HAP-1 (cell line): ENCODE results near the gene THAP5.
"Not testable (repeated sequence)": the region's sequence is repeated elsewhere in the genome, so short reads cannot be mapped to it uniquely, and the experiment has no call there.

Source experiments
- DNase-seq, 2 experiments: peaks; one replicate each; pipeline ENCODE4 v3.0.0-alpha.2; 2016 to 2020; ENCODE audit warnings: low spot score in 2 of 2
- H3K27me3 ChIP-seq: fragments of 250-450 bp; sonication (Bioruptor Pico); 2 replicates; pipeline ENCODE4 v1.5.1; 2020; ENCODE audit warnings: low read depth, mild to moderate bottlenecking, moderate library complexity
- H3K36me3 ChIP-seq: fragments of 250-450 bp; sonication (Bioruptor Pico); replicated peaks from 2 replicates; pipeline ENCODE4 v1.5.1; 2020; ENCODE audit warnings: mild to moderate bottlenecking
- H3K4me1 ChIP-seq: fragments of 250-450 bp; sonication (Bioruptor Pico); 2 replicates; pipeline ENCODE4 v1.5.1; 2020; ENCODE audit warnings: mild to moderate bottlenecking
- H3K4me3 ChIP-seq: fragments of 250-450 bp; sonication (Bioruptor Pico); 2 replicates; pipeline ENCODE4 v1.5.1; 2020; ENCODE audit warnings: mild to moderate bottlenecking, moderate library complexity
- H3K9me3 ChIP-seq: fragments of 250-450 bp; sonication (Bioruptor Pico); 2 replicates; pipeline ENCODE4 v1.5.1; 2020; ENCODE audit warnings: mild to moderate bottlenecking, moderate library complexity
- in situ Hi-C: fragments of 300-500 bp; cut with MboI; formaldehyde crosslinking; loops from 3 replicates; pipeline ENCODE4 v1.14.3; 2020; ENCODE audit warnings: low sequenced_read_pairs, inconsistent platforms, mixed read lengths

The THAP5 gene

DNA sequence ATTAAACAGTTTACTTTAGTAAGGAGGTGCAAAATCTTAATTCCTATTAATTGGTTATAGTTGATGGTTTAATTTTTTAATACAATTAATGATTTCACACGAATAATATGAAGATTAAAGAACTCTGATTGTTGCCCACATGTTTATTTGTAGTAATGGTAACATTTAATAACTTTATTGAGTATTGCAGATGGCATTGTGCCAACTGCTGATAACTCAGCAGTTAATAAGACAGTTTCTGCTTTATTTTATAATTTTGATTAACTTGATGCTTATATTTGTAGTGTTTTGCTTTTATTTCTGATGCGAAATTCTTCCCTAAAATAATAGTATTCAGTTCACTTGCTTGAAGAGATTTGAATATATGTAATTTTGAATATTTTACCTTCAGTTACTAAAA is 3.0 kb upstream of the THAP5 start:
- in situ Hi-C loops, result no loop called here
- Histone ChIP-seq H3K27me3 (no peaks in the 10 kb centered on the region), H3K4me1 (peaks cover 7% of the 10 kb centered on the region), H3K9me3 (no peaks in the 10 kb centered on the region), H3K4me3 (no peak overlapping the region), H3K36me3 (peaks cover 20% of the 10 kb centered on the region)
- DNase-seq, result no peak

DNA sequence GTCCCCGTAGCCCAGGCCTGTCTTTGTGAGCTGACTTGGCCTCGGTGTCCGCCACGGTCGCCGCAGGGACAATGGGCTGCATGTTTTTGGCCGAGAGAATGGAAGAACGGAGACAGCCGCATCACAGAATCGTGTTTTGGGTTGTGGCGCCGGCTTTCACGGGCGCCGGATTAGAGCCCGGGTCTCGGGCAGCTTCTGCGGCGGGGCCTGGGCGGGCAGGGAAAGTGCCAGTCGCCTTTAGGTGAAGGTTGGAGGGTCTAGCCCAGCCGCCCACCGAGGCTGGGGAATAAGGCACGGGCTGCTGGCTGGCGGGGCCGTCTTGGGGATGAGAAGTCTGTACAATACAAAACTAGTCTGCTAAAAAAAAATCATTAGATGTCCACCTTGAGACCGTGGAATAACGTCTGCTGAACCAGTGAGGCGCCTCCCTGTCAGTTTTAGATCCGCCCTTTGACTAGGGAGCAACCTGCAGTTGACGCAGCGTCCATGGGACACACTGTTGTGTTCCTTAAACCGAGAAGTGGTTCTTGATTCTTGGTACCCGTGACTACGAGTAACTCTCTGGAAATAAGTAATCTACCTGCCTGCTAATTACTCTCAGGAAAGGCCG is 745 bp upstream of the THAP5 start:
- H3K9me3 ChIP-seq, result no peaks in the 10 kb centered on the region
- in situ Hi-C loops, result no loop called here
- DNase-seq, result peak; percentile 61 to 63
- peaks cover 7% of the 10 kb centered on the region for H3K4me1 ChIP-seq
- H3K4me3 ChIP-seq, result peak overlapping the region; percentile 74
- H3K27me3 ChIP-seq, result no peaks in the 10 kb centered on the region
- H3K36me3 ChIP-seq, result peaks cover 25% of the 10 kb centered on the region

DNA sequence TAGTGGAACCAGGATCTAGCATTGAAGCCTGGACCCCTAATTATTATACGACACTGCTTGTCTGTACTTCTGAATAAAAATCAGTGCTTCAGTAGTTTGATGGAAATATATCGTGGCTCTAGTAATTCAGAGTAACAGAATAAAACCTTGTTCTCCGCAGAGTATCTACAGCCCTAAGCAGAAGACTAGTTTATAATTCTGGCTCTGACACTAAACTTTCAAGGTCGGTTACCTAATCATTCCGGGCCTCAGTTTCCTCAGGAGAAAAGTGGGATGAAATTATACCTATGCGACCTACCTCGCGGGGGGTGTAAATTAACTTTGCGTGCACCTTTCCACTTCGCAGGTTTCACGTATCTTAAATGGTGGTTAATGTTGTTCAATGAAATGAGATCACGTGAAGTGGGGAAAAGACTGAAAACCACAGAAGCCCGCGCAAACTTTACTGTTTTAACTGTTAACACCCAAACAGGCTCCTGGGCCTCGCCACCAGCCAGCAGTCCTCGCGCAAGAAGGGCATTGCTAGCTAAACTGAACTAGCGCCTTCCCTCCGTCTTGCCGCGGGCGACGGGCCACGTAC is 615 bp downstream of the THAP5 start:
- peaks cover 26% of the 10 kb centered on the region for H3K36me3 ChIP-seq

DNA sequence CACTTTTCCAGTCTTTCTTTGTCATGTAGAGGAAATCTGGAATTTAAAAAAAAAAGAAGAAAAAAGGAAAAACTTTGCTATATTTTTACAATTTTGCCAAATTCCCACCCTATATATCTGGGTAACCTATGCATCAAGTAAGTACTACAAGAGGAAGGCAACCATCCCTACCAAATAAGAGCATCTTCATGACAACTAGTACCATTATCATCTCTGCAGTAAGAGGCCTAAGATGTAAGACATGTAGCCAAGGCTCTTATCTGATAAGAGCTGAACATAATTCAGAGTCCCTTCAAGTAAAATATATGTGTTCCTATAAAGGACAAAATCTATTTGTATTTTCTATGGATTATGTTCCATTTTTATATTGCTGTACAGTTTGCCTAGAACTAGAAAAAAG is 3.5 kb downstream of the THAP5 start:
- Histone ChIP-seq H3K9me3 (no peaks in the 10 kb centered on the region), H3K4me3 (no peak overlapping the region), H3K4me1 (peaks cover 7% of the 10 kb centered on the region), H3K36me3 (peaks cover 16% of the 10 kb centered on the region), H3K27me3 (no peaks in the 10 kb centered on the region)
- in situ Hi-C loops, result no loop called here
- DNase-seq, result no peak

More for the DNA sequence above, 615 bp downstream of the THAP5 start:
- Histone ChIP-seq H3K4me1 (peaks cover 7% of the 10 kb centered on the region), H3K4me3 (peak overlapping the region; percentile 74), H3K27me3 (no peaks in the 10 kb centered on the region), H3K9me3 (no peaks in the 10 kb centered on the region)
- in situ Hi-C loops, result no loop called here
- no peak for DNase-seq

DNA sequence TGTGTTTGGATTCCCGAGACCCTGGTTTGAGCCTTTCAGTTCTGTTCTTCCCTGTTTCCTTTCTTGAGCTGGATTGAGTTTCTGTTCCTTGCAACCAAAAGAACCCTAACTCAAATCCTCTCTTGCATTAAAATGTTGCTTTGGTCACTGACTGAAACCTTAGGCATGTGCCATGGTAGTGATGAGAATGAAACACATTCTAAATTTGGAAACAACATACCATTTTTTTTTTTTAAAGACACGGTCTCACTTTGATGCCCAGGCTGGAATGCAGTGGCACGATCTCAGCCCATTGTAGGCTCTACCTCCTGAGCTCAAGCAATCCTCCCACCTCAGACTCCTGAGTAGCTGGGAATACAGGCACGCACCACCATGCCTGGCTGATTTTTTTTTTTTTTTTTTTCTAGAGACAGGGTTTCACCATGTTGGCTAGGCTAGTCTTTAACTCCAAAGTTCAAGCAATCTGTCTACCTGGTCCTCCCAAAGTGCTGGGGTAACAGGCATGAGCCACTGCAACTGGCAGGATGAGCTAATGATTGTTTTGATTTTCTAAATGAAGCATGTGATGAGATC is 8.4 kb downstream of the THAP5 start:
- H3K4me3 ChIP-seq, result no peak overlapping the region
- H3K4me1 ChIP-seq, result no peaks in the 10 kb centered on the region
- H3K36me3 ChIP-seq, result peaks cover 12% of the 10 kb centered on the region
- H3K9me3 ChIP-seq, result peaks cover 8% of the 10 kb centered on the region
- no peaks in the 10 kb centered on the region for H3K27me3 ChIP-seq
- in situ Hi-C loops, result no loop called here
- DNase-seq, result no peak

DNA sequence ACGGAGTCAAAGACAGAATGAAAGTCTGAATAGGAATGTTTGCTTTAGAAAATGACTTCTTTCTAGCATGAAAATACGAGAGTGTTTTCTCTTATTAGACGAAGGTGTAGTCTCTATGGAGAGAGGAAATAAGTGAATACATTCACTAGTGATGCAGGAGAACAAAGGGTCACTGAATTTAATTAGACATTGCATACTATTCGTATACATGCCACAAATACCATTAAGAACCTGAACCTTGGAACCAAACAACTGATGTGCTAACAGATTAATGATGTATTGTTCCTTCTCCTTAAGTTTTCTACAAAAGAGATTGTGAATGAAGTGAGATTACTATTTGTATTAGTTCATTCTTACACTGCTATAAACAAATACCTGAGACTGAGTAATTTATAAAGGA is 10.3 kb downstream of the THAP5 start:
- Histone ChIP-seq H3K27me3 (no peaks in the 10 kb centered on the region), H3K9me3 (peaks cover 8% of the 10 kb centered on the region), H3K36me3 (peaks cover under 1% of the 10 kb centered on the region), H3K4me3 (no peak overlapping the region), H3K4me1 (no peaks in the 10 kb centered on the region)
- peak in 1 of 2 experiments; percentile 3 for DNase-seq
- in situ Hi-C loops, result no loop called here

DNA sequence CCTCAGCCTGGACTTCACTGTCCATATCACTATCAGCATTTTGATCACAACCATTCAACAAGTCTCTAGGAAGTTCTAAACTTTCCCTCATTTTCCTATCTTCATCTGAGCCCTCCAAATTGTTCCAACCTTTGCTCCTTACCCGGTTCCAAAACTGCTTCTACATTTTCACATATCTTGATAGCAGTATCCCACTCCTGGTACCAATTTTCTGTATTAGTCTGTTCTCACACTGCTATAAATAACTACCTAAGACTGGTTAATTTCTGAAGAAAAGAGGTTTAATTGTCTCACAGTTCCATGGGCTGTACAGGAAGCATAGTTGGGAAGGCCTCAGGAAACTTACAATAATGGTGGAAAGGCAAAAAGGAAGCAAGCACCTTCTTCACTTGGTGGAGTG is 11.9 kb downstream of the THAP5 start:
- Histone ChIP-seq H3K4me3 (no peak overlapping the region), H3K9me3 (peaks cover 8% of the 10 kb centered on the region), H3K4me1 (no peaks in the 10 kb centered on the region), H3K36me3 (no peaks in the 10 kb centered on the region), H3K27me3 (no peaks in the 10 kb centered on the region)
- no peak for DNase-seq
- in situ Hi-C loops, result no loop called here

DNA sequence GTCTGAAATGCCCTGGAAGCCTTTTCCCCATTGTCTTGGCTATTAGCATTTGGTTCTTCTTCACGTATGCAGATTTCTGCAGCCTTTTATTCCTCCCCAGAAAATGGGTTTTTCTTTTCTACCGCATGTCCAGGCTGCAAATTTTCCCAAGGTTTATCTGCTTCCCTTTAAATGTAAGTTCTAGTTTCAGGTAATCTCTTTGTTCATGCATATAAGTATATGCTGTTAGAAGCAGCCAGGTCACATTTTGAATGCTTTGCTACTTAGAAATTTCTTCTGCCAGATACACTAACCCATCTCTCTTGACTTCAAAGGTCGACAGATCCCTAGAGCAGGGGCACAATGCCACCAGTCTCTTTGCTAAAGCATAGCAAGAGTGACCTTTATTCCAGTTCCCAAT is 12.3 kb downstream of the THAP5 start:
- H3K4me1 ChIP-seq, result no peaks in the 10 kb centered on the region
- H3K4me3 ChIP-seq, result no peak overlapping the region
- H3K9me3 ChIP-seq, result peaks cover 8% of the 10 kb centered on the region
- H3K36me3 ChIP-seq, result no peaks in the 10 kb centered on the region
- in situ Hi-C loops, result no loop called here
- H3K27me3 ChIP-seq, result no peaks in the 10 kb centered on the region
- no peak for DNase-seq

DNA sequence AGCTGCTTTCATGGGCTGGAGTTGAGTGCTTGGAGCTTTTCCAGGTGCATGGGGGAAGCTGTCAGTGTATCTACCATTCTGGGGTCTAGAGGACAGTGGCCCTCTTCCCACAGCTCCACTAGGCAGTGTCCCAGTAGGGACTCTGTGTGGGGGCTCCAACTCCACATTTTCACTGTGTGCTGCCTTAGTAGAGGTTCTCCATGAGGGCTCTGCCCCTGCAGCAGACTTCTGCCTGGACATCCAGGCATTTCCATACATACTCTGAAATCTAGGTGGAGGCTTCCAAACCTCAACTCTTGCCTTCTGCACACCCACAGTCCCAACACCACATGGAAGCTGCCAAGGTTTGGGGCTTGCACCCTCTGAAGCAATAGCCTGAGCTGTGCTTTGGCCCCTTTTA is 12.8 kb downstream of the THAP5 start:
- H3K9me3 ChIP-seq, in situ Hi-C loops, H3K4me3 ChIP-seq, DNase-seq, H3K36me3 ChIP-seq, H3K4me1 ChIP-seq, H3K27me3 ChIP-seq: not testable (repeated sequence)

DNA sequence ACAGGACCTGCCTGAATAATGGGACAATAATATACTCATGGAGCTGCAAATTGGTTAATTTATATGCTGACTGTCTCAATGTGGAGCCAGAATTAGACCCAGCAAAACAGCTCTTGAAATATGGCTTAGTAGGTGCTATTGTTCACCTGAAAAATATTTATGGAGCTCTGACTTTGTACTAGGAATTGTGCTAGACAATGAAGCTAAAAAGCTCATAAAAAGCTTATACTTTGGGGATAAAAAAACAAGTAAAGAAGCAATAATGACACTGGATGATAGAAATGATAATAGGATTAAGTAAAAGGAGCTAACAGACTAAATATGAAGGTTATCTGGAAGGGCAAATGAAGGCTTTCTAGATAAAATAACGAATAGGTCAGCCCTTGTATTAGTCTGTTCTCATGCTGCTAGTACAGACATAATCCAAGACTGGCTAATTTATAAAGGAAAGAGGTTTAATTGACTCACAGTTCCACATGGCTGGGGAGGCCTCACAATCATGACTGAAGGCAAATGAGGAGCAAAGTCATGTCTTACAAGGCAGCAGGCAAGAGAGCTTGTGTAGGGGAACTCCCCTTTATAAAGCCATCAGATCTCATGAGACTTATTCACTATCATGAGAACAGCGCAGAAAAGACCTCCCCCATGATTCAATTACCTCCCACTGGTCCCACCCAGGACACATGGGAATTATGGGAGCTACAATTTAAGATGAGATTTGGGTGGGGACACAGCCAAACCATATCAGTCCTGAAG is 21.2 kb downstream of the THAP5 start:
- H3K9me3 ChIP-seq, H3K27me3 ChIP-seq, H3K4me3 ChIP-seq, in situ Hi-C loops, H3K36me3 ChIP-seq: not testable (repeated sequence)
- peak; percentile 37 to 91 for DNase-seq
- peaks cover 19% of the 10 kb centered on the region for H3K4me1 ChIP-seq

DNA sequence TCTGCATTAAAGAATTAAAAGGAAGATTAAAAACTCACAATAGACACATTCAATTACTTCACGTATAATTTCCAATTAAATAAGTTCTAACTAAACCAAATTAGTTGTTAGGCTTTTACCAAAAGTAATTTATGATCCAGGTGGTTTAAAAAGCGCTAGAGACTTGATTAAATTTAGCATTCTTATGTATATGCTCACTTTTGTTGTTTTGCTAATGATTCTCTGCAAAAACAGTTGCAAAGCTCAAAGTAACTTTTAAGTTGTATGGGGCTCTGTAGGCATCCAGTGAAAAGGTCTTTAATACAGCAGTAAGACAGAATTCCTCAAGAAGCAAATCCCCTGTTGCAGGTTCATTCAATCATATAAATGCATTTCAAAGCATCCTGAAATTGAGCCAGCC is 28.0 kb downstream of the THAP5 start:
- in situ Hi-C loops, result no loop called here
- Histone ChIP-seq H3K4me3 (no peak overlapping the region), H3K9me3 (no peaks in the 10 kb centered on the region), H3K4me1 (peaks cover 33% of the 10 kb centered on the region), H3K27me3 (no peaks in the 10 kb centered on the region), H3K36me3 (no peaks in the 10 kb centered on the region)
- DNase-seq, result peak; percentile 30 to 99

DNA sequence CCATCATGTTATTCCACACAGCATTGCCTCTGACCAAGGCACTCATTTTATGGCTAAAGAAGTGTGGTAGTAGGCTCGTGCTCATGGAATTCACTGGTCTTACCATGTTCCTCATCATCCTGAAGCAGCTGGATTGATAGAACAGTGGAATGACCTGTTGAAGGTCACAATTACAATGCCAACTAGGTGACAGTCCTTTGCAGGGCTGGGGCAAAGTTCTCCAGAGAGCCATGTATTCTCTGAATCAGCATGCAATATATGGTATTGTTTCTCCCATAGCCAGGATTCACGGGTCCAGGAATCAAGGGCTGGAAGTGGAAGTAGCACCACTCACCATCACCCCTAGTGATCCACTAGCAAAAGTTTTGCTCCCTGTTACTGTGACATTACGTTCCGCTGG is 30.8 kb downstream of the THAP5 start:
- in situ Hi-C loops, H3K9me3 ChIP-seq: not testable (repeated sequence)

DNA sequence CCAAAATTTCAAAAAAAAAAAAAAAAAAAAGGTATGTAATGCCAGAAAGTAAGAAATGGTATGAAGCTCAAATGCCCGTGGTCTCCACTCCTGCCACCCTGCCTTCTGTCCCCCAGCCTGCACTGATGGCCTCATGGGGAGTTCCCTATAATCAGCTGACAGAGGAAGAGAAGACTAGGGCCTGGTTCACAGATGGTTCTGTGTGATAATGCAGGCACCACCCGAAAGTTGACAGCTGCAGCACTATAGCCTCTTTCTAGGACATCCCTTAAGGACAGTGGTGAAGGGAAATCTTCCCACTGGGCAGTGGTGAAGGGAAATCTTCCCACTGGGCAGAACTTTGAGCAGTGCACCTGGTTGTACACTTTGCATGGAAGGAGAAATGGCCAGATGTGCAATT is 31.3 kb downstream of the THAP5 start:
- H3K9me3 ChIP-seq, H3K27me3 ChIP-seq, H3K36me3 ChIP-seq, DNase-seq, H3K4me3 ChIP-seq, in situ Hi-C loops: not testable (repeated sequence)
- H3K4me1 ChIP-seq, result peaks cover 20% of the 10 kb centered on the region

More for the DNA sequence above, 30.8 kb downstream of the THAP5 start:
- not testable (repeated sequence) for H3K36me3 ChIP-seq, H3K4me3 ChIP-seq, H3K27me3 ChIP-seq, DNase-seq
- peaks cover 21% of the 10 kb centered on the region for H3K4me1 ChIP-seq

DNA sequence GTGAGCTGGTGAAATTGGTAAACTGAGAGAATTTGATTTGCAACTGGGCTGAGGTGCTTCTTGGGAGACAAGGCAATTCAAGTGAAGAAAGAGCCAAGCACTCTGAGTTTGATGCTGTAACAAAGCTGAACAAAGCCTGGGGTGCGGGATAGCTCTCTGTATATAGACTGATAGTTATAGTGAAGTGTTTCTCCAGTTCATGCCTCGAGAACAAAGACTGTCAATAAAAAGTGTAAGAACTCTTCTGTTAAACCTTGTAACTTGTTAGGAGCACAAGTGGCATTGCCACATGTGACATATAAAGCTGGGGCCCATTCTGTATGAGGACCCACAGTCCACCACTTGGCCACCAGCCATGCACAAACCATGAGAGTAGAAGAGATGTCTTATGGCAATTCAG is 32.3 kb downstream of the THAP5 start:
- Histone ChIP-seq H3K4me1 (peaks cover 13% of the 10 kb centered on the region), H3K36me3 (no peaks in the 10 kb centered on the region), H3K27me3 (no peaks in the 10 kb centered on the region), H3K9me3 (no peaks in the 10 kb centered on the region), H3K4me3 (no peak overlapping the region)
- in situ Hi-C loops, result no loop called here
- DNase-seq, result no peak
